Suprapubic skin (tissue), 4 donors: ENCODE results near the gene SLC16A10. TPM values are rescaled to one million over a fixed set of nuclear protein-coding genes. Genes with fewer than 3 reads are reported as not detected.

Experiments used
- DNase-seq, 2 donors: peaks; one replicate each; pipeline ENCODE4 v3.0.0-alpha.2; 2019; ENCODE audit warnings: low spot score in 2 of 2
- H3K27ac ChIP-seq: fragments of 200-600 bp; sonication (generic); one replicate; pipeline ENCODE4 v1.5.1; 2019
- H3K27me3 ChIP-seq: fragments of 200-600 bp; sonication (generic); one replicate; pipeline ENCODE4 v1.5.1; 2019
- H3K36me3 ChIP-seq: fragments of 200-600 bp; sonication (generic); one replicate; pipeline ENCODE4 v1.5.1; 2019
- H3K4me1 ChIP-seq: fragments of 200-600 bp; sonication (generic); one replicate; pipeline ENCODE4 v1.5.1; 2019
- H3K4me3 ChIP-seq: fragments of 200-600 bp; sonication (generic); one replicate; pipeline ENCODE4 v1.5.1; 2019; ENCODE audit warnings: mild to moderate bottlenecking
- H3K9me3 ChIP-seq: fragments of 200-600 bp; sonication (generic); one replicate; pipeline ENCODE4 v1.5.1; 2019
- CTCF ChIP-seq, 2 donors: fragments of 200-600 bp in 1 of 2; fragments of 450-650 bp in 1 of 2; sonication (generic) in 1 of 2; IDR thresholded peaks; one replicate each; pipeline ENCODE4 v1.5.1; 2016 to 2019; ENCODE audit warnings: antibody characterized with exemption in 2 of 2, mild to moderate bottlenecking in 1 of 2, moderate library complexity in 1 of 2
- EP300 ChIP-seq: sonication (generic); formaldehyde crosslinking; IDR thresholded peaks from one replicate; pipeline ENCODE4 v1.6.1; 2017; ENCODE audit warnings: antibody characterized with exemption
- POLR2A ChIP-seq, 2 donors: fragments of 450-650 bp; IDR thresholded peaks; one replicate each; pipeline ENCODE4 v1.6.1; 2017; ENCODE audit warnings: antibody characterized with exemption in 2 of 2, mild to moderate bottlenecking in 2 of 2, moderate library complexity in 2 of 2
- POLR2AphosphoS5 ChIP-seq, 3 donors: sonication (generic); formaldehyde crosslinking; IDR thresholded peaks; one replicate each; pipeline ENCODE4 v1.6.1; 2017; ENCODE audit warnings: antibody characterized with exemption in 3 of 3
- WGBS: methylation state at CpG from one replicate; pipeline ENCODE4 v1.1.5; 2018; 5-methylcytosine and 5-hydroxymethylcytosine counted together
- total RNA-seq, 4 donors: library from RNA; depleted of rRNA; stranded (reverse); fragments of >200 nt; gene quantifications; one replicate each; pipeline ENCODE4 v1.1.0, GENCODE V29; 2016

Gene SLC16A10
- total RNA-seq, 4 donors from 2014 or later: 23.1 to 73.5 (median 35.9) TPM

DNA sequence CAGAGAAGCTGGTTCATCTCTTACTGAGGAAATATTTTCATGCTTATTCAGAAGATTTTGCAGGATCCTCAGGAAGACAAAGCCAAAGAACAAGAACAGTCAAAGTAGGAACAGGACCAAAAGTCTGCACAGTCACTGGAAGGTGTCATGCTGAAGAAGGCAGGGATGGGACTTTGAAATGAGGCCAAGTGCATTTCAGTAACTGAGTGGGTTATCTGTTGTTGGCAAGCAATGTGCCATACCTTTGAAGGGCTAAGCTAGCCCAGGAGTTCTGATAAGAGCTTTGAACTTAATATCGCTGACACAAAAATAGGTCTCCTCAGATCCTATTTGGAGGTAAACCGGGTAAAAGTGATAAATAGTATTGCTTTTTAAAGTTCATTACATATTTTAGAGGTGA lies 31.5 kb downstream of the SLC16A10 start:
- Histone ChIP-seq H3K4me3 (no peak overlapping the region), H3K4me1 (peaks cover 7% of the 10 kb centered on the region), H3K36me3 (no peaks in the 10 kb centered on the region), H3K27me3 (no peaks in the 10 kb centered on the region), H3K9me3 (no peaks in the 10 kb centered on the region), H3K27ac (no peak overlapping the region)
- WGBS: 78% methylated on average over 2 of the region's 2 CpGs
- no peak for TF ChIP-seq POLR2A (IDR thresholded peaks at IDR 0.05)
- TF ChIP-seq POLR2AphosphoS5 (IDR thresholded peaks at IDR 0.05): no peak
- TF ChIP-seq EP300: no peak
- no peak for TF ChIP-seq CTCF (IDR thresholded peaks at IDR 0.05)
- DNase-seq: no peak

GRCh38 chr6:111119571-111120329 lies 32.4 kb downstream of the SLC16A10 start:
- 84% methylated on average over 2 of the region's 2 CpGs for WGBS
- TF ChIP-seq EP300 (no peak), CTCF (IDR thresholded peaks at IDR 0.05) (no peak), POLR2A (IDR thresholded peaks at IDR 0.05) (no peak), POLR2AphosphoS5 (IDR thresholded peaks at IDR 0.05) (no peak)

DNA sequence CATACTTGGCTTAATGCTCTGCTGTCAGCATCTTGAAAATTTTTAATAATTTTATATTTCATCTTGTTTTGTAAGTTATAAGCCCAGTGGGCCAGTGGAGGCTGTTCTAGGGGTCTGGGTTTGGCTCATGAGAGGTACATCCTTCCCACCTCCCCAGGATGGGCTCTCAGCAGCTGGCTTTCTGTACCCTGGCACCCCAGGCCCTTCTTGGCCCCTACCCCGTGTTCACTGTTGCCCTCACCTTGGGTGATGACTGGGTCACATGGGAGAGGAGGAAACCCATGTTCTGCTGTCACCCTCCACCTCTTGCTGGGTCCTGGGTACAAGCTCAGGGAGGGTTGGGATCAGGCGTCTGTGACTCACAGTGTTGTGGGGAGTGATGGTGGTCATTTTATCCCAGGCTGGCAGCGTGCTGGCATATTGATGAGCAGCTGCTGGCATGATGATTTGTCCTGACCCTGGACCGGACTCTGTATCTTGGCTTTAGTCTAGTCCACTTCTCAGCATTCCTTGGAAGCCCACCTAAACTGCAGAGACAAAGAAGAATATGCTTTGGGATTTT lies 34.6 kb downstream of the SLC16A10 start:
- Histone ChIP-seq H3K27ac (no peak overlapping the region), H3K4me1 (no peaks in the 10 kb centered on the region), H3K36me3 (no peaks in the 10 kb centered on the region), H3K9me3 (no peaks in the 10 kb centered on the region), H3K27me3 (no peaks in the 10 kb centered on the region), H3K4me3 (no peak overlapping the region)
- TF ChIP-seq CTCF (IDR thresholded peaks at IDR 0.05) (no peak), POLR2A (IDR thresholded peaks at IDR 0.05) (no peak), POLR2AphosphoS5 (IDR thresholded peaks at IDR 0.05) (no peak)
- DNase-seq: no peak
- WGBS: 92% methylated on average over 4 of the region's 4 CpGs

More at GRCh38 chr6:111119571-111120329, 32.4 kb downstream of the SLC16A10 start:
- Histone ChIP-seq H3K4me3 (no peak overlapping the region), H3K27ac (no peak overlapping the region), H3K4me1 (no peaks in the 10 kb centered on the region), H3K36me3 (no peaks in the 10 kb centered on the region), H3K27me3 (no peaks in the 10 kb centered on the region), H3K9me3 (no peaks in the 10 kb centered on the region)
- no peak for DNase-seq

DNA sequence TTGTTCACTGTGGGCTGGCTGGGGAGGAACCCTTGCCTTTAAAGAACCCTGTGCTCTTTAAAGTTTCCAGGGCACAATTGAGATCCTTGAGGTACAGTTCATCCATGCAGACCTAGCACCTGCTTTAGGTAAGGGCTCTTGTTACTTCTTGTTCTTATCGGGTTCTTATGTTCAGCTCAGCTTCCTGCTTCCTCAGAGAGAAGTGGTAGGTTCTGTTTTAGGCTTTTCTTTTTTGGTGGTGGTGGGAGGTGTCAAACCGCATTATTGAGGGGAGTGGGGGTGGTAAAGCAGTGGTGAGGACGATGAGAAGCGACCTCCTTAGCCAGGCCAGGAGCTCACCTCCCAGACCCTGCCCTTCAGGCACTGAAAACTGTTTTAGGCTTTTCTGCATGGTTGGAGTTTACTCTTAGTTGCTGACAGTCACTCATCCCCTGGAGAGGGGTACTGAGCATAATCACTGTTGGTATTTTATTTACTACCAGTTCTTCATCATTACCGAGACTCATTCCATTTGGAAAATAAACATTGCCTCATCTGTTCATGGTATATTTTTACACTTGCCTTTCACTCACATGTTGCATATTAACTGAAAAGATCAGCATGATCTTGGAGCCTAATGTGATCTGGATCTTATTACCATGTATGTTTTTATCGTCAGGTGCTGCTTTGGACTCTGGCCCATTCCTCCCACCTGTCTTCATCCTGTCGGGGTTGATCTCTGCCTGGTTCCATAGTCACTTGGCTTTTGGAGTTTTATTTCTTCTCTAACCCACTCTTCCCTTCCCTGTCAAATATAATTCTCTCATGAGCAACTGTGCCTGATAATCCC lies 35.4 kb downstream of the SLC16A10 start:
- no peak overlapping the region for H3K27ac ChIP-seq
- H3K36me3 ChIP-seq: no peaks in the 10 kb centered on the region
- DNase-seq: no peak
- H3K4me1 ChIP-seq: no peaks in the 10 kb centered on the region
- 61% methylated on average over 7 of the region's 7 CpGs for WGBS
- no peaks in the 10 kb centered on the region for H3K9me3 ChIP-seq
- no peak overlapping the region for H3K4me3 ChIP-seq
- TF ChIP-seq CTCF (IDR thresholded peaks at IDR 0.05) (no peak), EP300 (no peak), POLR2A (IDR thresholded peaks at IDR 0.05) (no peak), POLR2AphosphoS5 (IDR thresholded peaks at IDR 0.05) (no peak)
- no peaks in the 10 kb centered on the region for H3K27me3 ChIP-seq

GRCh38 chr6:111124406-111124805 lies 37.1 kb downstream of the SLC16A10 start:
- Histone ChIP-seq H3K27me3 (no peaks in the 10 kb centered on the region), H3K36me3 (no peaks in the 10 kb centered on the region), H3K4me3 (no peak overlapping the region), H3K27ac (no peak overlapping the region), H3K9me3 (no peaks in the 10 kb centered on the region), H3K4me1 (no peaks in the 10 kb centered on the region)
- WGBS: 76% methylated on average over 4 of the region's 4 CpGs
- DNase-seq: no peak
- TF ChIP-seq POLR2AphosphoS5 (IDR thresholded peaks at IDR 0.05) (no peak), EP300 (no peak), CTCF (IDR thresholded peaks at IDR 0.05) (no peak), POLR2A (IDR thresholded peaks at IDR 0.05) (no peak)
